WTC11 (cell line): ENCODE measurements around the gene PSMB10.

Experiments
- CBFB ChIP-seq: sonication (generic); formaldehyde crosslinking; IDR thresholded peaks from 2 replicates; pipeline ENCODE4 v1.8.1; 2022; ENCODE audit warnings: mild to moderate bottlenecking, low read depth, missing genetic modification reagents
- CREB1 ChIP-seq: sonication (generic); formaldehyde crosslinking; IDR thresholded peaks from 2 replicates; pipeline ENCODE4 v1.8.0; 2023; ENCODE audit warnings: mild to moderate bottlenecking, missing genetic modification reagents
- NFATC4 ChIP-seq: fragments of 250-450 bp; sonication (Bioruptor Pico); IDR thresholded peaks from 2 replicates; pipeline ENCODE4 v1.9.0; 2021; ENCODE audit warnings: mild to moderate bottlenecking
- NR3C1 ChIP-seq: sonication (generic); formaldehyde crosslinking; conservative IDR thresholded peaks from 2 replicates; pipeline ENCODE4 v1.8.1; 2023; ENCODE audit warnings: low read depth, mild to moderate bottlenecking, missing genetic modification reagents
- TEAD4 ChIP-seq: sonication (generic); formaldehyde crosslinking; IDR thresholded peaks from 2 replicates; pipeline ENCODE4 v1.8.0; 2022; ENCODE audit warnings: mild to moderate bottlenecking, missing genetic modification reagents
- TF ChIP-seq, protein P1 (sequence below): sonication (generic); formaldehyde crosslinking; IDR thresholded peaks from 2 replicates; pipeline ENCODE4 v1.8.1; 2023; ENCODE audit warnings: mild to moderate bottlenecking, moderate library complexity, missing genetic modification reagents
- TF ChIP-seq, protein P2 (sequence below): fragments of 200-600 bp; IDR thresholded peaks from 2 replicates; pipeline ENCODE4 v1.8.0; 2022; ENCODE audit warnings: antibody characterized with exemption
- TF ChIP-seq, protein P3 (sequence below): sonication (generic); formaldehyde crosslinking; IDR thresholded peaks from 2 replicates; pipeline ENCODE4 v1.8.1; 2022; ENCODE audit warnings: low read depth, mild to moderate bottlenecking, moderate library complexity, missing genetic modification reagents, borderline replicate concordance
- TF ChIP-seq, protein P4 (sequence below): sonication (generic); formaldehyde crosslinking; IDR thresholded peaks from 2 replicates; pipeline ENCODE4 v1.8.1; 2023; ENCODE audit warnings: mild to moderate bottlenecking, missing genetic modification reagents
- TF ChIP-seq, protein P5 (sequence below): sonication (generic); formaldehyde crosslinking; IDR thresholded peaks from 2 replicates; pipeline ENCODE4 v1.8.0; 2022; ENCODE audit warnings: mild to moderate bottlenecking, missing genetic modification reagents
- TF ChIP-seq, protein P6 (sequence below): sonication (generic); formaldehyde crosslinking; IDR thresholded peaks from 2 replicates; pipeline ENCODE4 v1.8.0; 2022; ENCODE audit warnings: mild to moderate bottlenecking, missing genetic modification reagents
- TF ChIP-seq, protein P7 (sequence below): sonication (generic); formaldehyde crosslinking; IDR thresholded peaks from 2 replicates; pipeline ENCODE4 v1.8.0; 2023; ENCODE audit warnings: mild to moderate bottlenecking, missing genetic modification reagents

DNA sequence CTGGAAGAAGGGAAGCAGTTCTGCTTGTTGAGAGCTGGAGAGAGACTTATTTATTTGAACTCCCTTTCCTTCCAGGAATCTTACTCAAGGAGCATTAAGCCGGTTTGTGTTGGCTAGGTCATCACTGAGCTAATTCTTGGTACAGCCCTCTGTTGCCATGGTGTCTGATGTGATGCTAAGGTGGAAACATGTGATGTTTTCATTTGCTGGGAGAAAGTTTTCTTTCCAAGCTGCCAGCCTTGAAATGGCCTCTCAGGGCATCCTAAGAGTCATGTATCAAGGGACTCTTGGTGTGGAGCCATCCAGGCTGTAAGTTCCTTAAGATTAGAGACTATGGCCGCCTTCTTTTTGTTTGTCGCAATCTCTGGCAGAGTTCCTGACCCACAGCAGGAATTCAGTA, 39.4 kb downstream of the PSMB10 start:
- no peak for TF ChIP-seq NR3C1 (CRISPR knock-in tag)
- TF ChIP-seq, protein P1, sequence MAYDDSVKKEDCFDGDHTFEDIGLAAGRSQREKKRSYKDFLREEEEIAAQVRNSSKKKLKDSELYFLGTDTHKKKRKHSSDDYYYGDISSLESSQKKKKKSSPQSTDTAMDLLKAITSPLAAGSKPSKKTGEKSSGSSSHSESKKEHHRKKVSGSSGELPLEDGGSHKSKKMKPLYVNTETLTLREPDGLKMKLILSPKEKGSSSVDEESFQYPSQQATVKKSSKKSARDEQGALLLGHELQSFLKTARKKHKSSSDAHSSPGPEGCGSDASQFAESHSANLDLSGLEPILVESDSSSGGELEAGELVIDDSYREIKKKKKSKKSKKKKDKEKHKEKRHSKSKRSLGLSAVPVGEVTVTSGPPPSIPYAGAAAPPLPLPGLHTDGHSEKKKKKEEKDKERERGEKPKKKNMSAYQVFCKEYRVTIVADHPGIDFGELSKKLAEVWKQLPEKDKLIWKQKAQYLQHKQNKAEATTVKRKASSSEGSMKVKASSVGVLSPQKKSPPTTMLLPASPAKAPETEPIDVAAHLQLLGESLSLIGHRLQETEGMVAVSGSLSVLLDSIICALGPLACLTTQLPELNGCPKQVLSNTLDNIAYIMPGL (CRISPR knock-in tag): no peak
- TF ChIP-seq, protein P2, sequence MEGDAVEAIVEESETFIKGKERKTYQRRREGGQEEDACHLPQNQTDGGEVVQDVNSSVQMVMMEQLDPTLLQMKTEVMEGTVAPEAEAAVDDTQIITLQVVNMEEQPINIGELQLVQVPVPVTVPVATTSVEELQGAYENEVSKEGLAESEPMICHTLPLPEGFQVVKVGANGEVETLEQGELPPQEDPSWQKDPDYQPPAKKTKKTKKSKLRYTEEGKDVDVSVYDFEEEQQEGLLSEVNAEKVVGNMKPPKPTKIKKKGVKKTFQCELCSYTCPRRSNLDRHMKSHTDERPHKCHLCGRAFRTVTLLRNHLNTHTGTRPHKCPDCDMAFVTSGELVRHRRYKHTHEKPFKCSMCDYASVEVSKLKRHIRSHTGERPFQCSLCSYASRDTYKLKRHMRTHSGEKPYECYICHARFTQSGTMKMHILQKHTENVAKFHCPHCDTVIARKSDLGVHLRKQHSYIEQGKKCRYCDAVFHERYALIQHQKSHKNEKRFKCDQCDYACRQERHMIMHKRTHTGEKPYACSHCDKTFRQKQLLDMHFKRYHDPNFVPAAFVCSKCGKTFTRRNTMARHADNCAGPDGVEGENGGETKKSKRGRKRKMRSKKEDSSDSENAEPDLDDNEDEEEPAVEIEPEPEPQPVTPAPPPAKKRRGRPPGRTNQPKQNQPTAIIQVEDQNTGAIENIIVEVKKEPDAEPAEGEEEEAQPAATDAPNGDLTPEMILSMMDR: no peak
- TF ChIP-seq, protein P3, sequence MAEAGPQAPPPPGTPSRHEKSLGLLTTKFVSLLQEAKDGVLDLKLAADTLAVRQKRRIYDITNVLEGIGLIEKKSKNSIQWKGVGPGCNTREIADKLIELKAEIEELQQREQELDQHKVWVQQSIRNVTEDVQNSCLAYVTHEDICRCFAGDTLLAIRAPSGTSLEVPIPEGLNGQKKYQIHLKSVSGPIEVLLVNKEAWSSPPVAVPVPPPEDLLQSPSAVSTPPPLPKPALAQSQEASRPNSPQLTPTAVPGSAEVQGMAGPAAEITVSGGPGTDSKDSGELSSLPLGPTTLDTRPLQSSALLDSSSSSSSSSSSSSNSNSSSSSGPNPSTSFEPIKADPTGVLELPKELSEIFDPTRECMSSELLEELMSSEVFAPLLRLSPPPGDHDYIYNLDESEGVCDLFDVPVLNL (CRISPR knock-in tag): no peak
- TF ChIP-seq, protein P4, sequence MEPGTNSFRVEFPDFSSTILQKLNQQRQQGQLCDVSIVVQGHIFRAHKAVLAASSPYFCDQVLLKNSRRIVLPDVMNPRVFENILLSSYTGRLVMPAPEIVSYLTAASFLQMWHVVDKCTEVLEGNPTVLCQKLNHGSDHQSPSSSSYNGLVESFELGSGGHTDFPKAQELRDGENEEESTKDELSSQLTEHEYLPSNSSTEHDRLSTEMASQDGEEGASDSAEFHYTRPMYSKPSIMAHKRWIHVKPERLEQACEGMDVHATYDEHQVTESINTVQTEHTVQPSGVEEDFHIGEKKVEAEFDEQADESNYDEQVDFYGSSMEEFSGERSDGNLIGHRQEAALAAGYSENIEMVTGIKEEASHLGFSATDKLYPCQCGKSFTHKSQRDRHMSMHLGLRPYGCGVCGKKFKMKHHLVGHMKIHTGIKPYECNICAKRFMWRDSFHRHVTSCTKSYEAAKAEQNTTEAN: no peak
- no peak for TF ChIP-seq CBFB (CRISPR knock-in tag)
- TF ChIP-seq, protein P5, sequence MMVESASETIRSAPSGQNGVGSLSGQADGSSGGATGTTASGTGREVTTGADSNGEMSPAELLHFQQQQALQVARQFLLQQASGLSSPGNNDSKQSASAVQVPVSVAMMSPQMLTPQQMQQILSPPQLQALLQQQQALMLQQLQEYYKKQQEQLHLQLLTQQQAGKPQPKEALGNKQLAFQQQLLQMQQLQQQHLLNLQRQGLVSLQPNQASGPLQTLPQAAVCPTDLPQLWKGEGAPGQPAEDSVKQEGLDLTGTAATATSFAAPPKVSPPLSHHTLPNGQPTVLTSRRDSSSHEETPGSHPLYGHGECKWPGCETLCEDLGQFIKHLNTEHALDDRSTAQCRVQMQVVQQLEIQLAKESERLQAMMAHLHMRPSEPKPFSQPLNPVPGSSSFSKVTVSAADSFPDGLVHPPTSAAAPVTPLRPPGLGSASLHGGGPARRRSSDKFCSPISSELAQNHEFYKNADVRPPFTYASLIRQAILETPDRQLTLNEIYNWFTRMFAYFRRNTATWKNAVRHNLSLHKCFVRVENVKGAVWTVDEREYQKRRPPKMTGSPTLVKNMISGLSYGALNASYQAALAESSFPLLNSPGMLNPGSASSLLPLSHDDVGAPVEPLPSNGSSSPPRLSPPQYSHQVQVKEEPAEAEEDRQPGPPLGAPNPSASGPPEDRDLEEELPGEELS (CRISPR knock-in tag): no peak
- no peak for TF ChIP-seq CREB1 (CRISPR knock-in tag)
- TF ChIP-seq, protein P6, sequence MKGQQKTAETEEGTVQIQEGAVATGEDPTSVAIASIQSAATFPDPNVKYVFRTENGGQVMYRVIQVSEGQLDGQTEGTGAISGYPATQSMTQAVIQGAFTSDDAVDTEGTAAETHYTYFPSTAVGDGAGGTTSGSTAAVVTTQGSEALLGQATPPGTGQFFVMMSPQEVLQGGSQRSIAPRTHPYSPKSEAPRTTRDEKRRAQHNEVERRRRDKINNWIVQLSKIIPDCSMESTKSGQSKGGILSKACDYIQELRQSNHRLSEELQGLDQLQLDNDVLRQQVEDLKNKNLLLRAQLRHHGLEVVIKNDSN (CRISPR knock-in tag): no peak
- TF ChIP-seq, protein P7, sequence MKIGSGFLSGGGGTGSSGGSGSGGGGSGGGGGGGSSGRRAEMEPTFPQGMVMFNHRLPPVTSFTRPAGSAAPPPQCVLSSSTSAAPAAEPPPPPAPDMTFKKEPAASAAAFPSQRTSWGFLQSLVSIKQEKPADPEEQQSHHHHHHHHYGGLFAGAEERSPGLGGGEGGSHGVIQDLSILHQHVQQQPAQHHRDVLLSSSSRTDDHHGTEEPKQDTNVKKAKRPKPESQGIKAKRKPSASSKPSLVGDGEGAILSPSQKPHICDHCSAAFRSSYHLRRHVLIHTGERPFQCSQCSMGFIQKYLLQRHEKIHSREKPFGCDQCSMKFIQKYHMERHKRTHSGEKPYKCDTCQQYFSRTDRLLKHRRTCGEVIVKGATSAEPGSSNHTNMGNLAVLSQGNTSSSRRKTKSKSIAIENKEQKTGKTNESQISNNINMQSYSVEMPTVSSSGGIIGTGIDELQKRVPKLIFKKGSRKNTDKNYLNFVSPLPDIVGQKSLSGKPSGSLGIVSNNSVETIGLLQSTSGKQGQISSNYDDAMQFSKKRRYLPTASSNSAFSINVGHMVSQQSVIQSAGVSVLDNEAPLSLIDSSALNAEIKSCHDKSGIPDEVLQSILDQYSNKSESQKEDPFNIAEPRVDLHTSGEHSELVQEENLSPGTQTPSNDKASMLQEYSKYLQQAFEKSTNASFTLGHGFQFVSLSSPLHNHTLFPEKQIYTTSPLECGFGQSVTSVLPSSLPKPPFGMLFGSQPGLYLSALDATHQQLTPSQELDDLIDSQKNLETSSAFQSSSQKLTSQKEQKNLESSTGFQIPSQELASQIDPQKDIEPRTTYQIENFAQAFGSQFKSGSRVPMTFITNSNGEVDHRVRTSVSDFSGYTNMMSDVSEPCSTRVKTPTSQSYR (CRISPR knock-in tag): no peak
- TF ChIP-seq TEAD4: no peak
- TF ChIP-seq NFATC4 (CRISPR knock-in tag): no peak
